ENCODE results near the gene SMG6.

The SMG6 gene

GRCh38 chr17:2070241-2071023 lies 233.2 kb downstream of the SMG6 start:
- no peak for DNase-seq

GRCh38 chr17:2068519-2069051 lies 235.0 kb downstream of the SMG6 start:
- DNase-seq = no peak

DNA sequence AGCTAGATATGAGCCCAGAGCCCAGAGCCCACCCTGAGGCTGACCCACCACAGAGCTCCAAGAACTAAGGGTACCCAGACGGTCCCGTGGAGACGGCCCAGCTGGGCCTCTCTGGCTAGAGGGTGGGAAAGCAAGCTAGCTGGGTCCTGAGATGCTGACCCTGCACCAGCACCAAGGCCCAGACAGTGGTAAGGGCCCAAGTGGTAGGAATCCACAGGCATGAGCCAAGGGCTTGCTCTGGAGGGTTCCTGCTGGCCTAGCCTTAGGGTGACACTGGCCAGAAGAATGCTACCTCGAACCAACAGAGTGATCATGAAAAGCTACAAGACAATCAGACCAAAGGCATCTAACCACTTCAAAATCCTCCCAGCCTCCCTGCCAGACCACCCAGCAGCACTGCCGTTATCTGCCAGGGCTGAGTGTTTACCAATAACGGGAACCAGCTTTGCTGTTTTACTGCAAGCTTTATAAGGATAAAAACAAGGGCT lies 235.5 kb downstream of the SMG6 start:
- DNase-seq = no peak

DNA sequence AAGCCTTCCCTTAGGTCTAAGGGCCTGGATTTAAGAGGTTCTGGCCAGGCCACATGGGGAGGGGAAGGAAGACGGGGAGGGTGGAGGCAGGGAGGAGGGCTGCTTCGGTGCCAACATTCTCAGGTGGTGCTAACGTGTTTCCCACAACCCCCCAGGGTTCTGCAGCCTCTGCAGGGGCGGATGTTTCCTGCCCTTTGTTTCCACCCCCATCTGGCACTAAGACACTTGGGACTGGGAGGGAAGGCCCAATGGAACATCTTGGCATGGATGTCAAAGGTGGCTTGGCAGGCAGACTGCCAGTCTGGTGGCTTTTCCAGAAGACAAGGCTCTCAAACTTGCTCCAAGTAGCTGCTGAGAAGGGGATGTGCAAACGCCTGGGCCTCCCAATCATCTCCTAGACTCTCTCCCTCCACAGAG lies 236.0 kb downstream of the SMG6 start:
- no peak for DNase-seq

DNA sequence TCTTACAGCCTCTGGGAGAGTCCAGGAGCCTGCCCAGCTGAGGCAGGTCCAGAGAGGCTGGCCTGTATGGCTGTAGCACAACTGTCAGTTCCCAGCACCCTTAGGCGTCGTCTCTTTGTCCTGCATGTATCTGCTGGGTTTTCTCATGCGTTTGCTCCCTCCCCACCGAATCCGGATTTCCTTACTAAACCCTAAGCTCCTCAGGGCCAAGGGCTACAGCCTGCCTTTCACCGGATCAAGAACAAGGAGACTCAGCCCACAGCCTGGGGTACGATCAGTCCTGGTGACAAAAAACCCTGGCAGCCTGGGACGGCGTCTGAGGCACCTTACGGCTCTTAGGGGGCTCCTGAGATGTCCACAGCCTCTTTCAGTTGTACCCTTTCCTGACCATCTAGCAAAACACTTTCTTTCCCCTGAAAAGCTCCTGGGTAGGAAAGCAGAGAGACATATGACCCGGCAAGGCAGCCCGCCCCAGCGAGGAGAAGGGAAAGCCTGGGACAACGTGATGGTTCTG lies 236.5 kb downstream of the SMG6 start:
- no peak for DNase-seq

DNA sequence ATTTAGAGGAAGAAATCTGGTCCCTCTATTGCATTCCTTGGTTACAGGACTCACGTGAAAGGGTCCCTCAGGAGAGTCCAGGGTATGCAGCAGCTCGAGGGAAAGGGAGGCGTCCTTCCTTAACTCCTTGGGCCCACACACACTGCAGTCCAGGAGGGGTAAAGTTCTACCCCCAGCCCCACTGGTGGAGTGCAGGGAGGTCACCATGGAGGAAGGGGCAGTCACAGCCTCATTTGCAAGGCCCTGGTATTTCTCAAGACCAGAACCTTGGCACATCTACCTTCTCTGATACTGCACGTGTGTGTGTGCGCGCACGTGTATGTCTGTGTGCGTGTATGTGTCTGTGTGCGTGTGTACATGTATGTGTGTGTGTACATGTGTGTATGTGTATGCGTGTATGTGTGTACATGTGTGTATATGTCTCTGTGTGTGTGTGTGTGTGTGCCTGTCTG lies 237.6 kb downstream of the SMG6 start:
- DNase-seq = no peak

DNA sequence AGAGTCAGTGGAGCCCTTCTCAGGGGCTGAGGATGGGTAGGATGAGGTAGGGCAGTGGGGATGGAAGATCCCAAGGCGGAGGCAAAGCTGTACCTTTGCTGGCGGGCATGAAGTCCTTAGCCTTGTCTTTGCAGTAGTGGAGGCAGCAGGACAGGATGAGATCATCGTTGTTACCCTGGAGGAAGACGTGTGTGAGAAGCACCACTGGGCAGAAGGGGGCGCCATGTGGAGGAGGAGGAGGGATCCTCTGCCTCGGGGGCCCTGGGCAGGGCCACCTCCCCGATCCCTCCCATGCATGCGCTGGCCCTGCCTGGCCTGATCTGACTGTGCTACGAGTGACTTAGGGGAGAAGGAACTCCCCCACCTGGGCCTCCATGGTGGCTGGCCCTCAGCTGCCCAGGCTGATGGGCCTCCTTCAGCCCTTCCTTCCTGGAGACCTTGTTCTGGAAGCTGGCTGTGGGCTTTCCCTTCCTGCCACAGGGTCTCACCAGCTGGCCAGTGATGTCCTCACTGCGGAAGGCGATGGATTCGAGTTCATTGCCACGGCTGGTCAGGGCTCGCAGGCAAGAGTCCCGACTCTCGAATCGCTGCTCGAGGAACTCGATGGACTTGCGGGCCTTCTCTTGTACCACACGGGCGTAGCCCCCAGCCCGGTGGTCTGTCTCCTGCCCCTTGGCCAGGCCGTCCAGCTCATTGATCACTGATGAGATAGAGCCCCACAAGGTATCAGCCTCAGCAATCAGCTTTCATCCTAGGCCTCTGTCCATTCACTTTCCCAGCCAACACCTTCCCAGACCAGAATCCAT lies 238.4 kb downstream of the SMG6 start:
- no peak for DNase-seq

GRCh38 chr17:2064520-2064971 lies 239.0 kb downstream of the SMG6 start:
- DNase-seq = no peak

- no peak for DNase-seq
These were observed 239.5 kb downstream of the SMG6 start for GRCh38 chr17:2064147-2064489.

DNA sequence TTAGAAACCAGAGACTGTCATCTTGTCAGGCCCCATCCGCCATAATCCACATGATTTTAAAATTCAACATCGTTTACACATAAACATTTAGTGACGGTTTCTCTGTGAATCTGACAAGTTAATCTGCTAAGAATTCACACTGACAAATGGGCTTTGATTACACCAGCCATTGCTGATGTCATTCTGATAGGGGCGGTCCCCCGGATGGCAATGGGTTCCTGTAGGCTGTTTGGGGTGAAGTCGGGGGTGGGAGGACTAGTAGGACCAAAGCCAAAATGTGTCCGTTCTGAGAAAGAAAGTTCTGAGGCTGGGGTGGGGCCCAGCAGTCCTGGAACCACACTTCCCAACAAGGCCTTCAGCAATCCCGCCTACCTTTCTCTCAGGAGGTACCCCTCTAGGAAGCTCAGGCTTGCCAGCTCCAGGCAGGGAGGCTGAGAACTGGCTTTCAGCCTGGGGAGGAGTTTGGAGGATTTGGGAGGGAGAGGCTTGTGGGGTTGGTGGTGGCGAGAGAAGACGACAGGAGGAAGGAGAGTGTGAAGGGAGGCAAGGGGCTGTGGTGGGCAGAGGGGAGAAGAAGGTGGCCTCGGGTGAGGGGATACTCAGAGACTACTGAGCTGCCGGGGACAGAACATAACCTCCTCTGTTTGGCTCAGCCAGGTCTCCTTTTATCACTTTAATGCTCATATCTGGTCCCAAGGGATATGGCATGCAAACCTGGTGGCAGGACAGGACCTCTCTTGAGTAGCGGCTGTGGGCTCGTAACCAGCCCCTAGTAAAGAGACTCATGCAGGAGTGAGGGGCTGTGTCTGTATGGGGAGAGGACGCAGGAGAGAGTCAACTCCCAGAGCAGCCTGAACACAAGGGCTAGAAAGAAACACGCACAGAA lies 240.1 kb downstream of the SMG6 start:
- no peak for DNase-seq

DNA sequence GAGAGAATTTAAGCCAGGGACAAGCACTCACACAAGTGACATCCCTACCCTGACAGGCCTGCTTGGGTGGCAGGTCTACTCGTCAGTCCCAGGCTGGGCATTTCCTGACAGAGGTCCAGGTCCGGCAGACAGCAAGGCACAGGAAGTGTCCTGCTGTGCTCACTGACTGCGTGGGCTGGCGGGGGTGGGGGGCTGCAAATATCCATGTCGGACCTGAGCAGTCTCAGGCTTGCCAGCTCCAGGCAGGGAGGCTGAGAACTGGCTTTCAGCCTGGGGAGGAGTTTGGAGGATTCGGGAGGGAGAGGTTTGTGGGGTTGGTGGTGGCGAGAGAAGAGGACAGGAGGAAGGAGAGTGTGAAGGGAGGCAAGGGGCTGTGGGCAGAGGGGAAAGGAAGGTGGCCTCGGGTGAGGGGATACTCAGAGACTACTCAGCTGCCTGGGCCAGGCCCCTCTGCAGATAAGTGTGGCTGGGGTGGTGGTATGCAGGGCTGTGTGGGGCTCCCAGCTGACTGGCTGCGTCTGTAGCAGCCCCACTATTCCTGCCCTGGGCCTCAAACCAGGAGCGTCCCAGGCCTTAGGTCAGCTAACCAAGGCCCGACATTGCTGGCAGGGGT lies 240.9 kb downstream of the SMG6 start:
- DNase-seq = no peak

GRCh38 chr17:2061441-2061958 lies 242.1 kb downstream of the SMG6 start:
- DNase-seq = no peak

DNA sequence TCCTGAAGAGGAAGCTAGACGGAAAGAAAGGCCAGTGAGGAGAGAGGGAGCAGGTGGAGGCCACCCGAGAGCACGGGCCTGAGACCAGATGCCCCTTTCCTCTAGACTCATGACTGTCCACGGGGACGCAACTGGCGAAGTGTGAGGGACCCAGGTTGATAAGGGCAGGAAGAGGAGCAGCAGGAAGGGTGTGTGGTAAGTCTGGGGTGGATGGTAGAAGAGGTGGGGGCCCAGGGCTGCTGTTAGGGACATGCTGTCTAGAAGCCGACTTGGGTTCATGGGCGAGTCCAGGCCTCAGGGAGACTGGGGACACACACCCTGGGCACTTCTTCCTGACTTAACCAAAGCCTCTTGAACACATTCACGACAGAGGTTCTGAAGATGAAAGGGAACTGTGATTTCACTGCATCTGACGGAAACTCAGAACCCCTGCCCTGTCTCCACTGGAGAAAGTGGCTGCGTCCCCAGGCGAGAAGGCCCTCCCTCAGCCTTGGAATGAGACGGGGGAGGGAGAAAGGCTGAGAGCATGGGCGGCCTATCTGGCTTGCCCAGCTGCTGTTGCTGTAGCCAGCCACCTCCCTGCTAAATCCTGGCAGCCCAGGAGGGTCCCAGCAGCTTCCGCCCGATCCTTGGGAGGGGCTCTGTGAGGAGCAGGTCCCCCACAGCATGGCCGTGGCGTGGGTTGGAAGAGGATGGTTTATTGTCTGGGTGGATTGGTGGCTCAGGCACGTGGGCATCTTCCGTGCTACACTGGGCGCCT lies 242.7 kb downstream of the SMG6 start:
- DNase-seq = no peak

- DNase-seq = no peak
These were observed 243.3 kb downstream of the SMG6 start for GRCh38 chr17:2060385-2060658.

DNA sequence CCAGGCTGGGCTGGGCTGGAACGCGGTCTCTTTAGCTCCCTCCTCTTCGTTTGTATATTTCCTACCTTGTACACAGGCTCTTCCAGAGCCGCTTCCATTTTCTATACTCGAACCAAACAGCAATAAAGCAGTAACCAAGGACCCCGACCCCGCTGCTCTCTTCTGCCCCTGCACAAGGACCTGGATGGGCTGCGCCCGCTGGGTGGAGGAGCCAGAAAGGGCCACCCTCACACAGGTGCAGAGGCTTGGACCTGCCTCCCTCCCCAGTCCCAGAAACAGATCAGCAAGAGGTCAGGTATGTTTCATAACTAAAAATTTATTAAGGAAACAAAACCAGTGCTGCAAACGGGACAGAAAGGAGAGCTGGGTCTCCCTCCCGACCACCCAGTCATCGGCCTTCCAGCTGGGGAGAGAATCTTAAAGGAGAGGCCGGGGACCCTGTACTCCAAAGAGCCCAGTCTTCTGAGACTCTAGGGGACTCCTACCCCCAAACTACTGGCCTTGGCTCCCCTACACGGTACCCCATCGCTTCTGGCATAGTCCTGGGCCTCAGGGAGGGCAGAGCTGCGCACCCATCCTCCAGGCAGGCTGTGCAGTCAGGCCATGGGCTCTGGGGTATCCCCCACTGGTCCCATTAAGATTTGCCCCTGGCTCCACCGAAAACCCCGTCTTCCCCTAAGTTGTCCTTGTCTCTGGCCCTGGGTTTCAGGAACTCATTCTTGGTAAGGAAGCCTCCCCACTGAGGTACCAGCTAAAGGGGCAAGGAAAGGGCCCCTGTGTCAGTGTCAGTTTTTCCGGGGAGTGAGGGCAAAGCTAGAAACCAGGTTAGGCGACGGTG lies 243.8 kb downstream of the SMG6 start:
- DNase-seq = no peak

DNA sequence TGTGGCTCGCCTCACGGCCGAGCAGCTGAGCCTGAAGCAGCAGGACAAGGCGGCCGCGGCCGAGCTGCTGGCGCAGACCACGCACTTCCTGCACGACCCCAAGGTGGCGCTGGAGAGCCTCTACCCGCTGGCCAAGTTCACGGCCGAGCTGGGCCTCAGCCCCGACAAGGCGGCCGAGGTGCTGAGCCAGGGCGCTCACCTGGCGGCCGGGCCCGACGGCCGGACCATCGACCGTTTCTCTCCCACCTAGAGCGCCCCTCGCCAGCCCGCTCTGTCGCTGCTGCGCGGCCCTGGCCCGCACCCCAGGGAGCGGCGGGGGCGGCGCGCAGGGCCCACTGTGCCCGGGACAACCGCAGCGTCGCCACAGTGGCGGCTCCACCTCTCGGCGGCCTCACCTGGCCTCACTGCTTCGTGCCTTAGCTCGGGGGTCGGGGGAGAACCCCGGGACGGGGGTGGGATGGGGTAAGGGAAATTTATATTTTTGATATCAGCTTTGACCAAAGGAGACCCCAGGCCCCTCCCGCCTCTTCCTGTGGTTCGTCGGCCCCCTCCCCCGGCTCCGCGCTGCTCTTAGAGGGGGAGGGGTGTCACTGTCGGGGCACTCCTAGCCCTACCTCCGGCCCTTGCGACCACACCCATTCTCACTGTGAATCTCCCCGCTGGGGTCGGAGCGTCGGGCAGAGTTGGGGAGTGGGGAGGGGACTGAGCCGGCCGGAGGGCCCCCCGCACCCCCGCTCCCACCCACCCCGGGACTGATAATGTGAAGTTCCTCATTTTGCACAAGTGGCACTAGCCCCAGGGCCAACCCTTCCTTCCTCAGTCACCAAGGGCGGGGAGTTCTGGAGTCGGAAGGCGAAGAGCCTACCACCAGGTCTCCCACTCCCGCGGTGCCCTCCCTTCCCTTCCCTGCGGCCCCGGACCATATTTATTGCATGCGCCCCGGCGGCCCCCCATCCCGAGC lies 244.7 kb downstream of the SMG6 start:
- no peak for DNase-seq

- no peak for DNase-seq
These were observed 245.6 kb downstream of the SMG6 start for GRCh38 chr17:2057760-2058585.

DNA sequence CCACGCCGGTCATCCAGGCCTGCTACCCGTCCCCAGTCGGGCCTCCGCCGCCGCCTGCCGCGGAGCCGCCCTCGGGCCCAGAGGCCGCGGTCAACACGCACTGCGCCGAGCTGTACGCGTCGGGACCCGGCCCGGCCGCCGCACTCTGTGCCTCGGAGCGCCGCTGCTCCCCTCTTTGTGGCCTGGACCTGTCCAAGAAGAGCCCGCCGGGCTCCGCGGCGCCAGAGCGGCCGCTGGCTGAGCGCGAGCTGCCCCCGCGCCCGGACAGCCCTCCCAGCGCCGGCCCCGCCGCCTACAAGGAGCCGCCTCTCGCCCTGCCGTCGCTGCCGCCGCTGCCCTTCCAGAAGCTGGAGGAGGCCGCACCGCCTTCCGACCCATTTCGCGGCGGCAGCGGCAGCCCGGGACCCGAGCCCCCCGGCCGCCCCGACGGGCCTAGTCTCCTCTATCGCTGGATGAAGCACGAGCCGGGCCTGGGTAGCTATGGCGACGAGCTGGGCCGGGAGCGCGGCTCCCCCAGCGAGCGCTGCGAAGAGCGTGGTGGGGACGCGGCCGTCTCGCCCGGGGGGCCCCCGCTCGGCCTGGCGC lies 246.3 kb downstream of the SMG6 start:
- no peak for DNase-seq
